GM23338 (cell line): ENCODE measurements around the gene OSBPL10. TPM values are rescaled to one million over a fixed set of nuclear protein-coding genes. Genes with fewer than 3 reads are reported as not detected.

Experiments used
- ATAC-seq: fragments of 200-7000 bp; cut with Tn5 transposase; 3 replicates; pipeline ENCODE4 v1.9.1; 2020
- DNase-seq: peaks from one replicate; pipeline ENCODE4 v3.0.0-alpha.2; 2015; ENCODE audit warnings: low spot score
- H2AFZ ChIP-seq: fragments of 200-600 bp; sonication (generic); 2 replicates; pipeline ENCODE4 v1.8.0; 2016; ENCODE audit warnings: antibody characterized with exemption, mild to moderate bottlenecking, moderate library complexity
- H3F3A ChIP-seq: fragments of 200-600 bp; sonication (generic); replicated peaks from 2 replicates; pipeline ENCODE4 v1.8.0; 2017; ENCODE audit warnings: antibody characterized with exemption, mixed run types, low read depth
- H3K27ac ChIP-seq: fragments of 200-600 bp; sonication (generic); 2 replicates; pipeline ENCODE4 v1.6.1; 2016; ENCODE audit warnings: low read depth
- H3K27me3 ChIP-seq: fragments of 200-600 bp; sonication (generic); 2 replicates; pipeline ENCODE4 v1.8.0; 2016; ENCODE audit warnings: mild to moderate bottlenecking, mixed run types, moderate library complexity; ENCODE audit not compliant: insufficient read depth
- H3K36me3 ChIP-seq: fragments of 200-600 bp; sonication (generic); 2 replicates; pipeline ENCODE4 v1.8.0; 2016; ENCODE audit warnings: mild to moderate bottlenecking; ENCODE audit not compliant: insufficient read depth
- H3K4me1 ChIP-seq: fragments of 200-600 bp; sonication (generic); 2 replicates; pipeline ENCODE4 v1.8.0; 2016; ENCODE audit warnings: mild to moderate bottlenecking, moderate library complexity; ENCODE audit not compliant: insufficient read depth
- H3K4me2 ChIP-seq: fragments of 200-600 bp; sonication (generic); 2 replicates; pipeline ENCODE4 v1.7.1; 2017; ENCODE audit warnings: mixed run types
- H3K4me3 ChIP-seq: fragments of 200-600 bp; sonication (generic); 2 replicates; pipeline ENCODE4 v1.6.1; 2016; ENCODE audit warnings: mixed run types
- H3K79me2 ChIP-seq: fragments of 200-600 bp; sonication (generic); replicated peaks from 2 replicates; pipeline ENCODE4 v1.8.0; 2017; ENCODE audit warnings: mild to moderate bottlenecking; ENCODE audit not compliant: insufficient read depth
- H3K9me2 ChIP-seq: fragments of 200-600 bp; sonication (generic); 2 replicates; pipeline ENCODE4 v1.8.0; 2017; ENCODE audit not compliant: insufficient read depth
- H4K20me1 ChIP-seq: fragments of 200-600 bp; sonication (generic); replicated peaks from 2 replicates; pipeline ENCODE4 v1.8.0; 2017; ENCODE audit warnings: mild to moderate bottlenecking; ENCODE audit not compliant: insufficient read depth
- H3K27ac Mint-ChIP-seq: 2 replicates; pipeline ENCODE4 v1.8.0; 2020; ENCODE audit warnings: inconsistent platforms, mild to moderate bottlenecking, moderate library complexity, mixed read lengths
- H3K27me3 Mint-ChIP-seq: 3 replicates; pipeline ENCODE4 v1.8.0; 2022; ENCODE audit warnings: low read depth, mild to moderate bottlenecking, moderate library complexity, mixed read lengths, inconsistent platforms; ENCODE audit not compliant: insufficient read depth, poor library complexity
- H3K36me3 Mint-ChIP-seq: 3 replicates; pipeline ENCODE4 v1.8.0; 2021; ENCODE audit warnings: low read depth, mild to moderate bottlenecking, inconsistent platforms, moderate library complexity, mixed read lengths
- H3K4me1 Mint-ChIP-seq: 3 replicates; pipeline ENCODE4 v1.8.0; 2020; ENCODE audit warnings: mild to moderate bottlenecking, inconsistent platforms, mixed read lengths
- H3K4me3 Mint-ChIP-seq: 3 replicates; pipeline ENCODE4 v1.8.0; 2021; ENCODE audit warnings: moderate library complexity, mild to moderate bottlenecking, inconsistent platforms, mixed read lengths
- H3K9me3 Mint-ChIP-seq: 3 replicates; pipeline ENCODE4 v1.8.0; 2020; ENCODE audit warnings: moderate library complexity, mild to moderate bottlenecking, inconsistent platforms, mixed read lengths
- CREB1 ChIP-seq: fragments of 250-450 bp; sonication (Bioruptor Pico); IDR thresholded peaks from 2 replicates; pipeline ENCODE4 v1.5.0; 2020; ENCODE audit warnings: low read depth, mild to moderate bottlenecking, moderate library complexity
- CTCF ChIP-seq, 2 experiments: fragments of 200-600 bp in 1 of 2; sonication (generic) in 1 of 2; conservative IDR thresholded peaks; 2 replicates each; pipeline versions ENCODE4 v1.5.1 to v1.6.1; 2016 to 2017; ENCODE audit warnings: antibody characterized with exemption in 2 of 2, low read depth in 2 of 2, mild to moderate bottlenecking in 2 of 2, moderate library complexity in 1 of 2
- EZH2 ChIP-seq: fragments of 200-600 bp; sonication (generic); IDR thresholded peaks from one replicate; pipeline ENCODE4 v1.8.0; 2017; ENCODE audit warnings: antibody characterized with exemption, mild to moderate bottlenecking, low read depth; ENCODE audit not compliant: unreplicated experiment
- EZH2phosphoT487 ChIP-seq: fragments of 200-600 bp; sonication (generic); IDR thresholded peaks from one replicate; pipeline ENCODE4 v1.8.1; 2018; ENCODE audit warnings: antibody characterized with exemption; ENCODE audit not compliant: unreplicated experiment
- STAT1 ChIP-seq: IDR thresholded peaks from one replicate; pipeline ENCODE4 v1.6.1; 2016; ENCODE audit warnings: antibody characterized with exemption; ENCODE audit not compliant: unreplicated experiment
- ZNF114 ChIP-seq: fragments of 250-450 bp; sonication (Bioruptor Pico); IDR thresholded peaks from 2 replicates; pipeline ENCODE4 v1.5.0; 2020; ENCODE audit warnings: mild to moderate bottlenecking, moderate library complexity
- ZNF331 ChIP-seq: fragments of 250-450 bp; sonication (Bioruptor Pico); IDR thresholded peaks from 2 replicates; pipeline ENCODE4 v1.5.0; 2020; ENCODE audit warnings: low read depth, mild to moderate bottlenecking, moderate library complexity
- ZNF462 ChIP-seq: fragments of 250-450 bp; sonication (Bioruptor Pico); IDR thresholded peaks from 2 replicates; pipeline ENCODE4 v1.5.0; 2020; ENCODE audit warnings: mild to moderate bottlenecking, moderate library complexity
- polyA plus RNA-seq: library from polyadenylated mRNA; unstranded; fragments of >200 nt; fragmentation: Nextera tagmentation; extraction: Ambion mirVana; gene quantifications from 2 replicates; pipeline ENCODE4 v1.2.1, GENCODE V29; 2016
- total RNA-seq: library from RNA; depleted of rRNA; stranded (reverse); fragments of >200 nt; shearing (Covaris generic); gene quantifications from 2 replicates; pipeline ENCODE4 v1.2.3, GENCODE V29; 2014
- TF ChIP-seq, protein P1 (sequence below): IDR thresholded peaks from 2 replicates; pipeline ENCODE4 v1.6.1; 2016; ENCODE audit warnings: antibody characterized with exemption

OSBPL10 gene
- total and polyA plus RNA-seq, 2 experiments from 2014 or later, result 23.8 to 149 TPM

DNA sequence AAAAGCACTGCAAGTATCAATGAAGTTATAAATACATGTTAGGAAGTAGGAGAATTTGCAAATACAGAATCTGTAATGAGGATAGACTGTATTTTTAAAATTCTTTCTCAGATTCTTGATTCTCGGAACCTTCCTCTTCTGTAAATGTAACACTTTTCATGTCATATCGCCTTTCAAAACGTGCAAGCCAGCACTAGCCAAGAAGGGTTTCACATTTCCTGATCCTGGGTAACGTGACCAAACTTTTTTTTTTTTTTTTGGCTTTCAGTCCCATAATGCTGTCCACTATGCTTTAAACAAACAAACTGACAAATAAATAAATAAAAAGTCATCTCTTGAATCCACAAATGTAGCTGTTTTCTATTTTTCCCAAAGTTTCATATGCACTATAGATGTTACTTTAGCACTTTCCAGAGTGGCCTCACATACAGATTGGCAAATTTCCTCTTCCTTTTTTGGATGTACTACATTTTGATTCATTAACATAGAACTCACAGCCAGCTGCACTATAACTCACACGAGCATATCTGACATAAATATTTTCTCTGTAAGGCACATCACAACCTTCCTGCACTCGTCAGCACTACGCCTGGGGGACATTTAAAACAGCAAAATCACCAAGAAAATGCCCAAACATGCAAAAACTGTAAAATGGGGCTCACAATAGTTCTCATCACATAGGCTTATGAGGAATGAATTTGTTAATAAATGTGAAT, 208.1 kb downstream of the OSBPL10 start (continued):
- TF ChIP-seq CREB1 (no peak), STAT1 (no peak), ZNF331 (CRISPR knock-in tag) (no peak), EZH2 (no peak), ZNF462 (CRISPR knock-in tag) (no peak)

DNA sequence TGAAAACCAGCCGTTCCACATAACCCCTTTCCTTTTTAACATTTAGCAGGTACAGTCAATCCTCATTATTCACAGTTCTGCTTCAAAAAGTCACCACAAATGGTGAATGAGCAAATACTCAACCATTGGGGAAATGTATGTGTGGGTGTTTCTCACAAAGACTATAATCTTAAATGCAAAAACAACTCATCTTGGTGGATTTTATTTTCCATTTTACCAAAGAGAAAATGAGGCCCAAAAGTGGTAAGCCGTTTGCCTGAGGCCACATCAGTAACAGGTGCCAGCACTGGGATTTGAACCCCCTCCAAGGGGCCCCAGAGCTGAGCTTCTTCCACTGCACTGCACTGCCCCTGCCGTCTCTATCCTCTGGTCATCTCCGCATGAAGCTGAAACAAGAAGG, 208.8 kb downstream of the OSBPL10 start:
- Histone ChIP-seq H3K9me2 (no peaks in the 10 kb centered on the region), H4K20me1 (peaks cover 14% of the 10 kb centered on the region), H3K27ac (no peak overlapping the region), H3K27me3 (no peaks in the 10 kb centered on the region), H3K4me1 (no peaks in the 10 kb centered on the region), H3K36me3 (no peaks in the 10 kb centered on the region), H3K4me3 (no peak overlapping the region), H3K79me2 (peaks cover 72% of the 10 kb centered on the region), H3K4me2 (no peak overlapping the region), H3F3A (no peaks in the 10 kb centered on the region), H2AFZ (no peak overlapping the region)
- Mint-ChIP-seq H3K9me3 (no peaks in the 10 kb centered on the region; the same call in 2 of the 3 replicates), H3K4me3 (no peak overlapping the region), H3K36me3 (peaks cover 6% of the 10 kb centered on the region; the same call in 1 of the 3 replicates), H3K27me3 (peaks cover 4% of the 10 kb centered on the region), H3K4me1 (peaks cover 26% of the 10 kb centered on the region), H3K27ac (no peak overlapping the region)
- no peak for ATAC-seq
- no peak for DNase-seq
- TF ChIP-seq STAT1 (no peak), EZH2 (no peak), CTCF (conservative IDR thresholded peaks at IDR 0.05; ENCODE audit: low read depth in 2 of 2) (no peak), ZNF114 (no peak), ZNF331 (CRISPR knock-in tag) (no peak), EZH2phosphoT487 (no peak)
- TF ChIP-seq, protein P1, sequence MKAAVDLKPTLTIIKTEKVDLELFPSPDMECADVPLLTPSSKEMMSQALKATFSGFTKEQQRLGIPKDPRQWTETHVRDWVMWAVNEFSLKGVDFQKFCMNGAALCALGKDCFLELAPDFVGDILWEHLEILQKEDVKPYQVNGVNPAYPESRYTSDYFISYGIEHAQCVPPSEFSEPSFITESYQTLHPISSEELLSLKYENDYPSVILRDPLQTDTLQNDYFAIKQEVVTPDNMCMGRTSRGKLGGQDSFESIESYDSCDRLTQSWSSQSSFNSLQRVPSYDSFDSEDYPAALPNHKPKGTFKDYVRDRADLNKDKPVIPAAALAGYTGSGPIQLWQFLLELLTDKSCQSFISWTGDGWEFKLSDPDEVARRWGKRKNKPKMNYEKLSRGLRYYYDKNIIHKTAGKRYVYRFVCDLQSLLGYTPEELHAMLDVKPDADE, result no peak
